Measurements from ENCODE around the gene SAMD4B. TPM values are rescaled to one million over a fixed set of nuclear protein-coding genes. Genes with fewer than 3 reads are reported as not detected.

SAMD4B gene
- total and polyA plus RNA-seq, 9 of the 15 experiments (the other 6 are each of a cell fraction or from before 2014, with no cell fraction given) = 3.4 to 90.5 (median 38.0) TPM

- TF ChIP-seq, protein P1, sequence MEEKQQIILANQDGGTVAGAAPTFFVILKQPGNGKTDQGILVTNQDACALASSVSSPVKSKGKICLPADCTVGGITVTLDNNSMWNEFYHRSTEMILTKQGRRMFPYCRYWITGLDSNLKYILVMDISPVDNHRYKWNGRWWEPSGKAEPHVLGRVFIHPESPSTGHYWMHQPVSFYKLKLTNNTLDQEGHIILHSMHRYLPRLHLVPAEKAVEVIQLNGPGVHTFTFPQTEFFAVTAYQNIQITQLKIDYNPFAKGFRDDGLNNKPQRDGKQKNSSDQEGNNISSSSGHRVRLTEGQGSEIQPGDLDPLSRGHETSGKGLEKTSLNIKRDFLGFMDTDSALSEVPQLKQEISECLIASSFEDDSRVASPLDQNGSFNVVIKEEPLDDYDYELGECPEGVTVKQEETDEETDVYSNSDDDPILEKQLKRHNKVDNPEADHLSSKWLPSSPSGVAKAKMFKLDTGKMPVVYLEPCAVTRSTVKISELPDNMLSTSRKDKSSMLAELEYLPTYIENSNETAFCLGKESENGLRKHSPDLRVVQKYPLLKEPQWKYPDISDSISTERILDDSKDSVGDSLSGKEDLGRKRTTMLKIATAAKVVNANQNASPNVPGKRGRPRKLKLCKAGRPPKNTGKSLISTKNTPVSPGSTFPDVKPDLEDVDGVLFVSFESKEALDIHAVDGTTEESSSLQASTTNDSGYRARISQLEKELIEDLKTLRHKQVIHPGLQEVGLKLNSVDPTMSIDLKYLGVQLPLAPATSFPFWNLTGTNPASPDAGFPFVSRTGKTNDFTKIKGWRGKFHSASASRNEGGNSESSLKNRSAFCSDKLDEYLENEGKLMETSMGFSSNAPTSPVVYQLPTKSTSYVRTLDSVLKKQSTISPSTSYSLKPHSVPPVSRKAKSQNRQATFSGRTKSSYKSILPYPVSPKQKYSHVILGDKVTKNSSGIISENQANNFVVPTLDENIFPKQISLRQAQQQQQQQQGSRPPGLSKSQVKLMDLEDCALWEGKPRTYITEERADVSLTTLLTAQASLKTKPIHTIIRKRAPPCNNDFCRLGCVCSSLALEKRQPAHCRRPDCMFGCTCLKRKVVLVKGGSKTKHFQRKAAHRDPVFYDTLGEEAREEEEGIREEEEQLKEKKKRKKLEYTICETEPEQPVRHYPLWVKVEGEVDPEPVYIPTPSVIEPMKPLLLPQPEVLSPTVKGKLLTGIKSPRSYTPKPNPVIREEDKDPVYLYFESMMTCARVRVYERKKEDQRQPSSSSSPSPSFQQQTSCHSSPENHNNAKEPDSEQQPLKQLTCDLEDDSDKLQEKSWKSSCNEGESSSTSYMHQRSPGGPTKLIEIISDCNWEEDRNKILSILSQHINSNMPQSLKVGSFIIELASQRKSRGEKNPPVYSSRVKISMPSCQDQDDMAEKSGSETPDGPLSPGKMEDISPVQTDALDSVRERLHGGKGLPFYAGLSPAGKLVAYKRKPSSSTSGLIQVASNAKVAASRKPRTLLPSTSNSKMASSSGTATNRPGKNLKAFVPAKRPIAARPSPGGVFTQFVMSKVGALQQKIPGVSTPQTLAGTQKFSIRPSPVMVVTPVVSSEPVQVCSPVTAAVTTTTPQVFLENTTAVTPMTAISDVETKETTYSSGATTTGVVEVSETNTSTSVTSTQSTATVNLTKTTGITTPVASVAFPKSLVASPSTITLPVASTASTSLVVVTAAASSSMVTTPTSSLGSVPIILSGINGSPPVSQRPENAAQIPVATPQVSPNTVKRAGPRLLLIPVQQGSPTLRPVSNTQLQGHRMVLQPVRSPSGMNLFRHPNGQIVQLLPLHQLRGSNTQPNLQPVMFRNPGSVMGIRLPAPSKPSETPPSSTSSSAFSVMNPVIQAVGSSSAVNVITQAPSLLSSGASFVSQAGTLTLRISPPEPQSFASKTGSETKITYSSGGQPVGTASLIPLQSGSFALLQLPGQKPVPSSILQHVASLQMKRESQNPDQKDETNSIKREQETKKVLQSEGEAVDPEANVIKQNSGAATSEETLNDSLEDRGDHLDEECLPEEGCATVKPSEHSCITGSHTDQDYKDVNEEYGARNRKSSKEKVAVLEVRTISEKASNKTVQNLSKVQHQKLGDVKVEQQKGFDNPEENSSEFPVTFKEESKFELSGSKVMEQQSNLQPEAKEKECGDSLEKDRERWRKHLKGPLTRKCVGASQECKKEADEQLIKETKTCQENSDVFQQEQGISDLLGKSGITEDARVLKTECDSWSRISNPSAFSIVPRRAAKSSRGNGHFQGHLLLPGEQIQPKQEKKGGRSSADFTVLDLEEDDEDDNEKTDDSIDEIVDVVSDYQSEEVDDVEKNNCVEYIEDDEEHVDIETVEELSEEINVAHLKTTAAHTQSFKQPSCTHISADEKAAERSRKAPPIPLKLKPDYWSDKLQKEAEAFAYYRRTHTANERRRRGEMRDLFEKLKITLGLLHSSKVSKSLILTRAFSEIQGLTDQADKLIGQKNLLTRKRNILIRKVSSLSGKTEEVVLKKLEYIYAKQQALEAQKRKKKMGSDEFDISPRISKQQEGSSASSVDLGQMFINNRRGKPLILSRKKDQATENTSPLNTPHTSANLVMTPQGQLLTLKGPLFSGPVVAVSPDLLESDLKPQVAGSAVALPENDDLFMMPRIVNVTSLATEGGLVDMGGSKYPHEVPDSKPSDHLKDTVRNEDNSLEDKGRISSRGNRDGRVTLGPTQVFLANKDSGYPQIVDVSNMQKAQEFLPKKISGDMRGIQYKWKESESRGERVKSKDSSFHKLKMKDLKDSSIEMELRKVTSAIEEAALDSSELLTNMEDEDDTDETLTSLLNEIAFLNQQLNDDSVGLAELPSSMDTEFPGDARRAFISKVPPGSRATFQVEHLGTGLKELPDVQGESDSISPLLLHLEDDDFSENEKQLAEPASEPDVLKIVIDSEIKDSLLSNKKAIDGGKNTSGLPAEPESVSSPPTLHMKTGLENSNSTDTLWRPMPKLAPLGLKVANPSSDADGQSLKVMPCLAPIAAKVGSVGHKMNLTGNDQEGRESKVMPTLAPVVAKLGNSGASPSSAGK (IDR thresholded peaks at IDR 0.05) = no peak
- no peak for TF ChIP-seq HNRNPUL1 (IDR thresholded peaks at IDR 0.05; ENCODE audit: low read length)
- no peak for TF ChIP-seq ATF1 (CRISPR knock-in tag; IDR thresholded peaks at IDR 0.05)
- TF ChIP-seq ATF1 (tag; IDR thresholded peaks at IDR 0.05) = peak; percentile 59
- TF ChIP-seq C11orf30 (IDR thresholded peaks at IDR 0.05; ENCODE audit: low read depth) = peak; percentile 76
- no peak for TF ChIP-seq ZBTB17 (CRISPR knock-in tag; IDR thresholded peaks at IDR 0.05)
- peak; percentile 57; the same call in 1 of the 2 replicates for TF ChIP-seq ZBTB7A (IDR thresholded peaks at IDR 0.05; ENCODE audit: borderline replicate concordance, control insufficient read depth, low read depth, low read length)
- no peak for TF ChIP-seq ZNF449 (CRISPR knock-in tag; IDR thresholded peaks at IDR 0.05)
- peak; percentile 68; the same call in 1 of the 2 replicates for TF ChIP-seq HES1 (IDR thresholded peaks at IDR 0.05; ENCODE audit: low read depth)
- TF ChIP-seq ZBTB43 (CRISPR knock-in tag; IDR thresholded peaks at IDR 0.05) = no peak
Measured at GRCh38 chr19:39381910-39382611, 39.8 kb downstream of the SAMD4B start (continued).

Measured in K562 (cell line).